Endothelial cell of umbilical vein (primary cell): ENCODE measurements around the gene COPB1. TPM values are rescaled to one million over a fixed set of nuclear protein-coding genes. Genes with fewer than 3 reads are reported as not detected.

ENCODE experiments used
- BruUV-seq: library from RNA; stranded (reverse); fragments of 400-500 nt; replicated peaks from 2 replicates; lab custom pipeline; 2021; lab: Mats Ljungman, UMichigan
- CTCF ChIA-PET: fragments of 300-600, 350-600 bp; sonication (Branson Sonifier 250); formaldehyde crosslinking; loops from one replicate; lab custom pipeline; 2021; ENCODE audit warnings: antibody characterized with exemption, inconsistent platforms; lab: Charles Lee
- POLR2A ChIA-PET: fragments of 300-600, 350-600 bp; sonication (Branson Sonifier 250); formaldehyde crosslinking; loops from one replicate; lab custom pipeline; 2021; ENCODE audit warnings: antibody characterized with exemption, inconsistent platforms; lab: Charles Lee
- DNase-seq: peaks from one replicate; pipeline ENCODE4 v3.0.0-alpha.2; 2011; ENCODE audit warnings: low read depth, low spot score
- FAIRE-seq: peaks from 2 replicates; lab custom pipeline; 2011; peaks lifted over from hg19 to GRCh38; lab: Jason Lieb, UNC
- H2AFZ ChIP-seq: 2 replicates; pipeline ENCODE4 v1.6.0; 2012; ENCODE audit warnings: low read depth, low read length, control low read depth, inconsistent platforms
- H3K27ac ChIP-seq: 2 replicates; pipeline ENCODE4 v1.5.1; 2011; ENCODE audit warnings: low read depth, mild to moderate bottlenecking, control low read depth, low read length, moderate library complexity; ENCODE audit not compliant: insufficient read depth
- H3K27me3 ChIP-seq, 2 experiments: 2 replicates each; pipeline versions ENCODE4 v1.6.0 to v1.6.1; 2011; ENCODE audit warnings: low read length in 2 of 2, mixed read lengths in 1 of 2; ENCODE audit not compliant: control insufficient read depth in 2 of 2, insufficient read depth in 2 of 2
- H3K36me3 ChIP-seq, 2 experiments: 2 replicates in 1 of 2; 3 replicates in 1 of 2; pipeline ENCODE4 v1.5.1; 2011; ENCODE audit warnings: low read length in 2 of 2, mild to moderate bottlenecking in 1 of 2, moderate library complexity in 1 of 2; ENCODE audit not compliant: control insufficient read depth in 2 of 2, insufficient read depth in 2 of 2; ENCODE audit errors: extremely low read depth in 1 of 2
- H3K4me1 ChIP-seq: 3 replicates; pipeline ENCODE4 v1.5.1; 2011; ENCODE audit warnings: mild to moderate bottlenecking, low read length; ENCODE audit not compliant: control insufficient read depth, insufficient read depth; ENCODE audit errors: extremely low read depth
- H3K4me2 ChIP-seq: 2 replicates; pipeline ENCODE4 v1.6.1; 2011; ENCODE audit warnings: low read length, control low read depth, mixed read lengths; ENCODE audit not compliant: insufficient read depth
- H3K4me3 ChIP-seq, 3 experiments: fragments of 200-600 bp in 1 of 3; sonication (generic), shearing (Covaris generic) in 1 of 3; replicated peaks in 1 of 3; 2 replicates each; pipeline ENCODE4 v1.5.1; 2011 to 2016; ENCODE audit warnings: control low read depth in 3 of 3, low read length in 3 of 3, mild to moderate bottlenecking in 2 of 3, inconsistent platforms in 1 of 3, low read depth in 1 of 3, moderate library complexity in 1 of 3; ENCODE audit not compliant: insufficient read depth in 1 of 3
- H3K79me2 ChIP-seq: 2 replicates; pipeline ENCODE4 v1.6.0; 2012; ENCODE audit warnings: low read length, inconsistent platforms; ENCODE audit not compliant: control insufficient read depth, insufficient read depth
- H3K9ac ChIP-seq: replicated peaks from 2 replicates; pipeline ENCODE3; 2011; ENCODE audit warnings: low read length, control low read depth; ENCODE audit not compliant: insufficient read depth; ENCODE audit errors: extremely low read depth
- H3K9me1 ChIP-seq: replicated peaks from 3 replicates; pipeline ENCODE4 v1.6.0; 2011; ENCODE audit warnings: mild to moderate bottlenecking, low read length; ENCODE audit not compliant: control insufficient read depth, insufficient read depth; ENCODE audit errors: extremely low read depth
- H3K9me3 ChIP-seq: replicated peaks from 2 replicates; pipeline ENCODE4 v1.5.1; 2012; ENCODE audit warnings: low read length, inconsistent platforms; ENCODE audit not compliant: control insufficient read depth, insufficient read depth
- H4K20me1 ChIP-seq: replicated peaks from 2 replicates; pipeline ENCODE3; 2011; ENCODE audit warnings: mild to moderate bottlenecking, low read length; ENCODE audit not compliant: control insufficient read depth, insufficient read depth; ENCODE audit errors: extremely low read depth
- CTCF ChIP-seq, 2 donors: IDR thresholded peaks; 1 replicate in 1 of 2; 2 replicates in 1 of 2; pipeline ENCODE4 v1.5.1; 2011; ENCODE audit warnings: low read length in 2 of 2, mild to moderate bottlenecking in 2 of 2, moderate library complexity in 2 of 2, control low read depth in 1 of 2, inconsistent platforms in 1 of 2, low read depth in 1 of 2; ENCODE audit not compliant: insufficient read depth in 1 of 2; ENCODE audit errors: extremely low read depth in 1 of 2
- EZH2 ChIP-seq: IDR thresholded peaks from 2 replicates; pipeline ENCODE4 v1.6.1; 2012; ENCODE audit warnings: borderline replicate concordance, low read depth, mild to moderate bottlenecking, moderate library complexity, low read length, inconsistent platforms; ENCODE audit not compliant: severe bottlenecking
- FOS ChIP-seq: IDR thresholded peaks from 2 replicates; pipeline ENCODE4 v1.6.1; 2011; ENCODE audit warnings: mild to moderate bottlenecking, low read length, moderate library complexity, borderline replicate concordance; ENCODE audit not compliant: insufficient read depth
- GATA2 ChIP-seq: IDR thresholded peaks from 2 replicates; pipeline ENCODE4 v1.7.0; 2011; ENCODE audit warnings: low read depth, mild to moderate bottlenecking, moderate library complexity, mixed read lengths, low read length; ENCODE audit not compliant: insufficient read length, insufficient read depth
- JUN ChIP-seq: IDR thresholded peaks from 2 replicates; pipeline ENCODE4 v1.6.1; 2011; ENCODE audit warnings: borderline replicate concordance, low read depth; ENCODE audit not compliant: insufficient read length, insufficient read depth
- MYC ChIP-seq: IDR thresholded peaks from one replicate; pipeline ENCODE4 v1.6.1; 2011; ENCODE audit warnings: mild to moderate bottlenecking, low read depth, low read length
- POLR2A ChIP-seq: IDR thresholded peaks from 2 replicates; pipeline ENCODE4 v1.6.1; 2012; ENCODE audit warnings: low read depth, mild to moderate bottlenecking, control low read depth, low read length
- POLR2AphosphoS5 ChIP-seq: IDR thresholded peaks from 2 replicates; pipeline ENCODE4 v1.6.1; 2012; ENCODE audit warnings: low read depth, mild to moderate bottlenecking, control low read depth, low read length, moderate library complexity; ENCODE audit not compliant: insufficient read depth
- dilution Hi-C: fragments of 300-500 bp; cut with MboI; formaldehyde crosslinking; loops from one replicate; pipeline ENCODE4 v1.15.0; 2019; ENCODE audit warnings: low sequenced_read_pairs; ENCODE audit not compliant: extremely low pct_ligation_motif_present
- intact Hi-C: fragments of 100-400 bp; cut with micrococcal nuclease; formaldehyde crosslinking; loops from one replicate; pipeline ENCODE4 v1.10.0; 2022
- polyA plus RNA-seq, 4 experiments: library from polyadenylated mRNA; depleted of rRNA in 3 of 4; stranded (reverse) in 3 of 4; unstranded in 1 of 4; fragments of >200 nt; gene quantifications; 2 replicates each; pipeline versions ENCODE4 v1.2.1 to v1.2.3, GENCODE V29; 2011 to 2012; ENCODE audit warnings: missing spikeins in 1 of 4
- total RNA-seq: library from RNA; stranded (reverse); gene quantifications from 2 replicates; pipeline ENCODE4 v1.2.3, GENCODE V29; 2021

The COPB1 gene
- total and polyA plus RNA-seq, 2 donors (not counting 3 experiments of a cell fraction or from before 2014, with no cell fraction given), result 61.1 to 145 TPM

DNA sequence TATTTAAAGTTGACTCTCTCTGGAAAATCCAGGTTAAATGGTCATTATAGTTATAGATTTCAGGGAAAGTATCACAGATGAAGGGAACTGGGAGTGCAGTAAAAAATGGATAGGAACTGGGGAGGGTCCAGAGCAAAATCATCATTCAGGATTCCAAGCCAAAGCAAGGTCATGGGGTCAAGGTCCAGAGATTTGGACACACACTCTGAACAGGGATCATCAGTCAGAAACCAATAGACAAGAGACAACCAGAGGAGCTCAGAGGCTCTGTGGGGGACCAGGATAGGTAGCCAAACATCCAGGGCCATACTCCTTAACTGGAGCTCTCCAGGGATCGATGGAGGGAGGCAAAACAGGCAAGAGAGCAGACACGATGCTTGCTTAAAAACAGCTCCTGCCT is 47.8 kb upstream of the COPB1 start:
- Histone ChIP-seq H3K4me3 (no peak overlapping the region), H3K4me1 (no peaks in the 10 kb centered on the region), H3K36me3 (no peaks in the 10 kb centered on the region), H3K79me2 (no peaks in the 10 kb centered on the region), H3K9me3 (no peaks in the 10 kb centered on the region), H3K4me2 (no peak overlapping the region), H4K20me1 (no peaks in the 10 kb centered on the region), H2AFZ (no peak overlapping the region), H3K27me3 (peaks cover 4 to 14% of the 10 kb centered on the region in 2 experiments), H3K9ac (no peak overlapping the region), H3K9me1 (no peaks in the 10 kb centered on the region), H3K27ac (no peak overlapping the region)
- dilution Hi-C loops (no loop called here), intact Hi-C loops (no loop called here)
- BruUV-seq, result no TSS peak
- FAIRE-seq, result no peak
- CTCF ChIA-PET, result interaction anchor here (1.0 to 1.6 kb wide), 4 partner anchors 9 to 361 kb away, joined by 3 to 5 read pairs (median 4); no protein-coding TSS in a partner anchor
- no peak for DNase-seq
- TF ChIP-seq CTCF (IDR thresholded peaks at IDR 0.05; ENCODE audit: extremely low read depth in 1 of 2, insufficient read depth in 1 of 2, low read depth in 1 of 2, low read length in 2 of 2) (no peak), JUN (no peak), FOS (no peak), EZH2 (no peak), POLR2AphosphoS5 (no peak), GATA2 (no peak), MYC (no peak), POLR2A (no peak)
- POLR2A ChIA-PET, result no interaction called here
